Measurements from ENCODE around the gene PPP3CA.
"Not testable (repeated sequence)": the region's sequence is repeated elsewhere in the genome, so short reads cannot be mapped to it uniquely, and the experiment has no call there.

The PPP3CA gene

DNA sequence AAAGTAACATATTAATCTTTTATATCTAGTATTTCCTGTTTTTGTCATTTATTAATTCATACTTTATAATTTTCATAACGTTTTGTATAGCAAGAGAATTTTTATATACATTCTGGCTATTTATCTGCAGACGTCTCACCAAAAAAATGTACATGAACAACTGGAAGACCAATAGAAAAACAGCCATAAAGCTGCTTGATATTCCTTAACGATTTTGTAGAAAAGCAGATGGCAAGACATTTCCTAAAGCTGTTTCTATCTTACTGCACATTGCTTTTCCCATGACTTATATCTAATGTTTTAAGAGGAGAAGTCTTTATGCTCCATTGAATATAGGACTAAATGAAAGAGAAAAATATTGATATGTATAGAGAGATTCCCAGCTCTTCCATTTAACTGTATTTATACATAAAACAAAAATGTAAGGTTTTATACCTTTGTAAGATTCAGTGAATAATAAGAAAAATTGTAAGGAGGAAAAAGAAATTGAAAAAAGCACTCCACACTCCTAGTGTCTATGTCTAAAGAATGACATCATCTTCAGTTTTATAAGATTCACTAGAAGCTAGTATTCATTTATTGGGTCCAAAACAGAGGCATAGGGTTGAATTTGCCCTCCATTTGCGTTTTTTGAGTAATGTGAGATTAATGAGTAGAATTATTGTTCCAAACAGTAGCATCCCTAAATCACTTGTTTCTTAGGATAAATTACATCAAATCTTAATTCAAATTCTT lies 248.5 kb downstream of the PPP3CA start:
- DNase-seq (ENCODE audit: low spot score), result no peak

DNA sequence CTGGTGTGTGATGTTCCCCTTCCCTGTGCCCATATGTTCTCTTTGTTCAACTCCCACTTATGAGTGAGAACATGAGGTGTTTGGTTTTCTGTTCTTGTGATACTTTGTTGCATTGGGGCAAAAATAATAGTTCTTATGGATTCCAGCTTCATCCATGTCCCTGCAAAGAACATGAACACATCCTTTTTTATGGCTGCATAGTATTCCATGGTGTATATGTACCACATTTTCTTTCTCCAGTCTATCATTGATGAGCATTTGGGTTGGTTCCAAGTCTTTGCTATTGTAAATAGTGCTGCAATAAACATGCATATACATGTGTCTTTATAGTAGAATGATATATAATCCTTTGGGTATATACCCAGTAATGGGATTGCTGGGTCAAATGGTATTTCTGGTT lies 254.7 kb downstream of the PPP3CA start:
- not testable (repeated sequence) for DNase-seq (ENCODE audit: low spot score)

DNA sequence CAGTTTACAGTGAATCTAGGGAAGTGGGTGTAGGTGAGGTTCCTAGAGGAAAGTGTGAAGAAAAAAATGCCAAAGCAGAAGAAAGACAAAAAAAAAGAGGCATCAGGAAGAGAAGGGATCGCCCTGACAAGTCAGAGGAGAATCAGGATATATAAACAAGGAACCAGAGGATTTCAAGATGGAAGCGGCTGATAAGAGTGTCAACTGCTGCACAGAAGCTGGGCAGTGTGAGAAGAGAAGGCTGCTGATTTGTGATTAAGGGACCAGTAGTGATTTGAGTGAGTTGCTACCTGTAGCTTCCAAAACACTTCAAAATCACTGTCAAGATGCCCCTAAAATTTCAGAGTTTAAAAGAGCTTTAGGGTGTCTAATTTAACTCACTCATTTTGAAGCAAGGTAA lies 258.2 kb downstream of the PPP3CA start:
- DNase-seq (ENCODE audit: low spot score), result no peak

DNA sequence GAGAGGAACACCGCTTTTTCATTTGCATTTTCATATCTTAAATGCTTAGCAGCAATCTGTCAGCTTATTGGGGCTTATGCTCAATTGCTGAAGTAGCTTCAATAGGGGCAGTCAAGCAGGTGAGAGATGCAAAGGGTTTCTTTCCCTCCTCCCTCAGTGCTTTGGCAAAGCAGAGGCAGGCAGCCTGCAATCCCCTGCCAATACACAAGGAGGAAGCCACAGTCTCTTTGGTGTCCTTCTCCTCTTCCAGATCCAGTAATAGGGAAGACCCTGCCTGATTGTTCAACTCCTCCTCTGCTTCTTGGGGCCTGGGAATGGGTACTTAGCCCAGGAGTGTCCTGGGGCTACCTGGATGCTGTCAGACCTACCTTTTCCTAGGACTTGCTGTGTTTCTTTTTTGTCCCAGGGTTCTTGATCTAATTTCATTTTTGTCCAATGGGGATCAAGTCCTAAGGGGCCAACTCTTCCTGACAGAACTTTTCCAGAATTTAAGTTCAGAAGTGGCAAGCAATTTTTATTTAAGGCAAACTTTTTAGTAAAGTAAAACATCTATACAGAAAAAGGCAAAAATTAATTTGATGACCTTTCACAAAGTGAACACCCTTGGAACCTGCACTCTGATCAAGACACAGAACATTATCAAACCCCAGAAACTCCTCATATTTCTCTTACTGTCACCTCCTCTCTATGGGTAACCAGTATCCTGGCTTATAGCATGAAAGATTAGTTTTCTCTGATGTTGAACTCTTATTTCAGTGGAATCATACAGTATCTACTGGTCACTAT lies 260.3 kb downstream of the PPP3CA start:
- DNase-seq (ENCODE audit: low spot score), result peak; percentile 45

DNA sequence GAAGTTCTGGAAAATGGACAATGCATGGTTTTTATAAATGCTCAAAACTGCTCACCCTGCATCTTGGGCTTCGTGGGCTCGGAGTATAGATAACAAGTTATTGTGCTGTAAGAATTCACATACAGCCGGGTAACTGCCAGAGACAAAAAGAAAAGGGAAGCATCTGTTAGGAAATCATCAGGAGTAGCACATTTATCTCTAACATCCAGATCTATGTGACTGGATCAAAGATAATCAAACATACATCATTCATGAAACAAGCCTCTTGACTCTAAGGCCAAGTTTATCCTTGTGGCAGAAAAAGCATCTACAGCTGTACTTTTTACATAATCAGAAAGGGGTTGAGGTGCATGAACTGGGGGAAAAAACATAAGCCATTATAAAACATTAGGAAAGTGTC lies 264.2 kb downstream of the PPP3CA start:
- DNase-seq (ENCODE audit: low spot score), result no peak

DNA sequence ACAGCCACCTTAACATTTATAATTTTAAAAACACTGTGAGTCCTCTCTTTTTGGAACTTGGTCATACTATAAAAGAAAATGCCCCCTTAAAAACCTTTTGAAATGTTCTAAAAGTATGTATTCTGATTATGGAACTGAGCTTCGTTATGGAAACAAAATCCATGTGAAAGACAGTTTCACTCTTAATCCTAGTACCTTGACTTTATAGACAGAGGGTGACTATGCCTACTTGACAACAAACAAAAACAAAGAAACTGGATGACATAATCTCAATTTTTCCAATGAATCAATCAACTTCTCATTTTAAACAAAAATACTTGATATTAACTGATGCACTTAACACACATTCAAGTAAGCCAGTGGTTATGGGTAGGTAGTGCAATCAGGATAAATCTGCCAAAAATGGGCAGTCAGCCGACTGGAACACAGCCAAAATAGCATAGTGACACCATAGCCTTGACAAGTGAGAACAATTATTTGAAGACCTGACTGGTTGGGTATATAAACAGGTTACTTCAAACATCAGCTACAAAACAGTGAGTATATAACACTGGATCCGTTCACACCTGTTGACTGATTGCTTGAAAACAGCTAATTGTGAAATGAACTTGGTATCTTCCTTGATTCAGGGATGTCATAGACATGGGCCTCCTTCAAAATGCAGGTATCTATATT lies 265.5 kb downstream of the PPP3CA start:
- DNase-seq (ENCODE audit: low spot score), result no peak

DNA sequence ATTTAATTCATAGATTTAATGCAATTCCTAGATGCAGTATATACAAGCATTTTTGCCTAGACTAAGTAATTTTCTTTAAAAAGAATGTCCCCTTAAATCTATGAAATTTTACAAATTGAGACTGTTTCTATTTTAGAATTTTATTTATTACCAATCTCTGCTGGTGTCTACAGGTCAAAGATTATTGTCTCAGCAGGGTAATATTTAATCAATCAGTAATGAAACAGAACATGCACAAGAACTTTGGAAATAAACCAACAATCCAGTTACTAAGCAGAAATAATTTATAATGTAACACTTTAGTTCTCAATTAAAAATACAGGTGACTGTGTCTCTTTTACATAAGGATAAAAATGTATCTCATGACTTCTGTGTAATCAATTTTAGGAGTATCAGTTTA lies 266.2 kb downstream of the PPP3CA start:
- no peak for DNase-seq (ENCODE audit: low spot score)

DNA sequence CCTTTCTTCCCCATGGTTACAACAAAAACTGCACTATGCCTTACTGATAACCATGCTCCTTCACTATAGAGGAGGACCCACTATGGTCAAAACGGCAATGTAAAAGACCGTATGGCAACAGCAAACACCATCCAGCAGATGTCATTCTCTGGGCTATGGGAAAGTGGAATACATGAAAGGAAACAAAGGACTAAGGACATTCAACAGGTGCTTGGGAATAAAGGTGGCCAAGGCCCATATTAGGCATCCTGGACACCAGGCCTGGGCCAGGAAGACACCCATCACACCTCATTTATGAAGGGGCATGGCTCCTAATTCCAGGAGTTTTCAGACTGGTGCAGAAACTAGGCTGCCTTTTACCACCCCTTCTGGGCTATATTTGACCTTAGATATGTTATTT lies 268.4 kb downstream of the PPP3CA start:
- no peak for DNase-seq (ENCODE audit: low spot score)

DNA sequence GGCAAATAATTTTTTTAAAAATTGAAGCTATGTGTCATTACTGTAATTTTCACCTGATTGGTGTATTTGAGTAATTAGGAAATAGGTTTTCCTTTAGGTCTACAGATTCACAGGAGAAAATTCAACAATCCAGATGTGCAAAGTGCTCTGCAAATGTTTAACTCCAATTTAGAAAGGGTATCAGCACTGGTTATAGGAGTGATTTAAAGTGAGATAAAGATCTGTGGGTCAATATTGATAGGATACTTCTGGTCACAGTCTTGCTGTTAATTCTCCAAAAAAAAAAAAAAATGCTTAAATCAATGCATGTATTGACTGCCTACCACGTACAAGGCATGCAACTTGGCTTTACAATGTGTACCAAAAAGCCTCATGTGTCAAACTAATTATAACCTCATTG lies 271.3 kb downstream of the PPP3CA start:
- DNase-seq (ENCODE audit: low spot score), result no peak

DNA sequence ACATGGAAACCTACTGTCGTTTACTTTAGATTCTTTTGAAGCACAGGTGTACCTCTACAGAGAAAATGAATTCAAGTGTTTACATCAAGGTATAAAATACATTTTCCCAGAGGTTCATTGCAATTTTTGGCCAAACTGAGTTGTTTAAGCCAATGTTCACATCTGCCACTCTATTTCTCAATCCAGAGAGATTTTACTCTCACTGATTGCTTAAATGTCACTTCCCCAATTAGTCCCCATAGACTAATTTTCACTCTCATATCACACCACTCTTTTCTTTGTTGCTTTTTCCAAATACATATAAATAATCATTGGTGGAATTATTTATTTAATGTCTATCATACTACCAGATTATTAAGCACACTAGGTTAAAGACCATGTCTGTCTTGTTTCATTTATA lies 271.8 kb downstream of the PPP3CA start:
- no peak for DNase-seq (ENCODE audit: low spot score)

DNA sequence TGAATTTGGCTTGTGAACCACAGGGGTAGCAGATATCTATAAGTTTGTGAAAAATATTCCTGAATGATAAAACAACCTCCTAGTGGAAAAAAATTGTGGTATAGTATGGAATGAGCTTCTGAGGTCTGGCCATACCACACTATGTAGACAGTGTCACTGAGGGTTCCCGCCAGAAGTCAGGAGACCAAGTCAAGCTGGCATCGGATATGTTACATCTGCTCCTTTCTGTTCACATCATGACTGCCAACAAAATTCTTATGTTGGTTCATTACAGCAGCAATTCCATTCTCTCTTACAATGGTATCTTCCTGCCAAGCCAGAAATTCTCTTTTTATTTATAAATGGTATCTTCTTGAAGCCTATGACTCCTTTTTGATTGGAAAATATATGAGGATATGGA lies 273.0 kb downstream of the PPP3CA start:
- no peak for DNase-seq (ENCODE audit: low spot score)

DNA sequence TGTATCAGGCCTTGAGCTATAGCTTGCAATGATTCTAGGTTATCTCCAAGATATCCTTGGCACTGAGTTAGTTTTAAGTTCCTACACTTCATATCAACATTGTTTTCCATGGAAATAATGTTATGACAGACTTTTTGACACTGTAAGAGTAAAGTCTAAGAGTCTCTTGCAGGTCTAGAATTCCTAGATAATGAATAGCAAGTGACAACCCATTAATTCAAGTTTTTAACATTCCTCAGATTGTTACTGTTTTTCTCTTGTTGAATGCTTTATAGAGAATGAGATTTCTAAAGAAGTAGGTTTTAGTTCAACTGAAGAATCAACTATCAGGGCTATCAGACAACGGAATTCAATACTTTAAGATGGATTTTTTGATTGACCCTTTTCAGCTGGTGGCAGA lies 276.1 kb downstream of the PPP3CA start:
- DNase-seq (ENCODE audit: low spot score), result no peak

DNA sequence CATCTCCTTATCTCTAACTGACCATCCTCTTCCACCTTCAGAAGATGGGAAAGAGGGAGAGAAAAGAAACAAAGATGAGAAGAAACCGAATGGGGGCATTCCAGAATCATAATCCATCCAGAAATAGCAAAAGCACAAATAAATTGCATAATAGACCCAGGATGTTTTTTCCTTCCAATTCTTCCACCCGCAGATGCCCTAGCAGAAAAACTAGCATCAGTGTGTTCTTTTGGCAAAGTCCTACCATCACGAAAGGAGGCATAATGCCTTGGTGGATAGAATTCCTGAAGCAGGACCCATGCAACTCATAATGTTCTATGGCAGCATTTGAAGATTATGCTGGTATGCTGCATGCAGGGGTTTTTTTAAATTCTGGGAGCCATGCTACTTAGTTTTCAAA lies 279.2 kb downstream of the PPP3CA start:
- no peak for DNase-seq (ENCODE audit: low spot score)

DNA sequence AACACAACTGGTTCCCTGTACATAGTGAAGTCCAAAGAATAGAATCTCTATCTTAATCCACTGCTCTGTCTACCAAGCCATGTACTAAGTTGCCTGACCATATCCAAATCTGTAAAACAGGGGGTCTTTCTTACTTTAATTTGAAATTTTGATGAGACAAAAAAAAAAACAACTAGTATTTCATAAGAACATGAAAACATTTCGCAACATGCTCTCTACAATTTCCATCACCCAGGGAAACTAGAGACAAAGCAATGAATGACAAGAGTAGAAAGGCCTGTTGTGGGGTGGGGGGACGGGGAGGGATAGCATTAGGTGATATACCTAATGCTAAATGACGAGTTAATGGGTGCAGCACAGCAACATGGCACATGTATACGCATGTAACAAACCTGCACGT lies 279.9 kb downstream of the PPP3CA start:
- DNase-seq (ENCODE audit: low spot score), result no peak

DNA sequence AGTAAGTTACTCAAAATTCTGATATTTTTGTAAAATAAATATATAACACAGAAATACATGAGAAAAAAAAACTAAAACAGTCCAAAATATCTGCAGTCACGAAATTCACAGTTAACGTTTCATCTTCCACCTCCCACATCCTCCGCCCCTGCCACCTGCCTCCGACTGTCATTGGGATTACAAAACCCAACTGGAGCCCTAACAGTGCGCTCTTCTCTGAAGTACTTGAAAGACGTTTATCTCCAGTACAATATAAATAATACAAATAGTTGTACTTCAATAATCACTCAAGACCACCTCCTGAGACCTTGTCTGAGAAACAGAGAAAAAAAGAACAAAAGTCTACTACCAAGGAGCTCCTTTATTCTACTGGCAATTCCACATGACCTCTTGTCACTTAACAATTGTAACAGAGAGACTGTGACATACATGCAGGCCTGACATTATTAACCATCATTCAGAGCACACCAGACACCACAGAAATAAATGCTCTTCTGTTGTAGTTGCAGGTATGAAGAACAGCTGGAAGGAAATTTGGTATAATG lies 280.6 kb downstream of the PPP3CA start:
- no peak for DNase-seq (ENCODE audit: low spot score)

DNA sequence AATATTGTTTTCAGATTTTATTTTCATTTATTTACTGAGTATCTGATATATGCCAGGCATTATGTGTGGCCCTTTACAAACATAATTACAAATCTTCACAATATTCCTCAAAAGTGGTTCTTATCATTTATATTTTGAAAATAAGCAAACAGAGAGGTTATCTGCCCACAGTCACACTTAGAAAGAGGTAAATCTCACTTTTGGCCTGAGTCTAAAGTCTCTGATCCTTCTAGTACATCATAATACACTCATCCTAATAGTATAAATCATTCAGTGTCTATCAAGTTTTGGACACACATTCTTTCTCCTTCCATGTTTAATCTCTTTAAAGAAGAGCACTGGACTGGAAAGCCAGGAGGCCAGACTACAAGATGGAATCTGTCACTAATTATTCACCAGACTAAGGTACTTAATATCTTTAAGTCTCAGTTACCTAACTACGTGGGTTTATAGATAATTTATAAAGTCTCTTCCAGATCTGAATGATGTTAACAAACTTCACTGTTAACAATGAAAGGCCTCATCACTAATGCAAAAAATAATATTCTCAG lies 281.3 kb downstream of the PPP3CA start:
- DNase-seq (ENCODE audit: low spot score), result no peak

DNA sequence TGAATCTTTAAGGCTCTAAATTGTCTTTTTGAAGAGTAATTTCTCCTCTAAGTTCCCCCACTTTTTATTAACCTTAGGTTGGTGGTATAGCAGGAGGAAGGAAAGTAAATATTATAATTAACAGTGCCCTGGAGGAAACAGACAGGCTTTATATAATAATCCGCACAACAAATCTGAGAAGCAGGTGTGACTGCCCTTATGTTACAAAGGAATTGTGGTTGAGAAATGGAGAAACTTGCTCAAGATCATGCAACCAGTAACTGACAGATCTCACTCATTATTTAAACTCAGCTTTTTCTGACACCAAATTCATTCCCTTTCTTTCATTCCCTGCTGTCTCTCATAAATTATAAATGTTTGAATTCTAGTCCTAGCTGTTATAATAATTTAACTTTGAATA lies 282.0 kb downstream of the PPP3CA start:
- no peak for DNase-seq (ENCODE audit: low spot score)

DNA sequence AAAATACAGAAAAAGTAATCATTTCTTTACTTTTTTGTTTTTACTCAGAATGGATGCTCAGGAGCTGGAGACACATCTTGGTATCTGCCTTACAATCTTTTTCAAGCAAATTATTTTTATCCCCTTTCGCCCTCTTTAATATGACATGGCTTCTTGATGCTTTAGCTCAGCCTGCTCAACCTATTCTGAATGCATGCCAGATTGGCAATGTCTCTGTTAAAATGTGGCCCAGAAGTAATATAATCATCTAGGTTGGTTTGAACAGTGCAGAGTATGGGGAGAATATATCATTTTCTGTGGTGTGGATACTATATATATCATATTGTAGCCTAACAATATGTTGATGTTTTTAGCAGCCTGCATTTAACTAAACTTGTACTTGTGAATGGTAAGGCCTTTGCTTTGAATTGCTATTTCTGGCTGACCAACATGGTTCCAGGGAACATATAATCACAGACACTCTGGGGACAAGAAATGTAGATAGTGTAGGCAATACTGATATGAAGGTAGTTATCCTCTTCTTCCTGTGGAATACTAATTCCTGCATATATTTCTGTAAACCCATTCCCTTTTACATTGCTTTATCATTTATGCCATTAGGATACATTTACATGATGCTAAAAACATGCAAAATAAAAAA lies 282.7 kb downstream of the PPP3CA start:
- DNase-seq (ENCODE audit: low spot score), result no peak

DNA sequence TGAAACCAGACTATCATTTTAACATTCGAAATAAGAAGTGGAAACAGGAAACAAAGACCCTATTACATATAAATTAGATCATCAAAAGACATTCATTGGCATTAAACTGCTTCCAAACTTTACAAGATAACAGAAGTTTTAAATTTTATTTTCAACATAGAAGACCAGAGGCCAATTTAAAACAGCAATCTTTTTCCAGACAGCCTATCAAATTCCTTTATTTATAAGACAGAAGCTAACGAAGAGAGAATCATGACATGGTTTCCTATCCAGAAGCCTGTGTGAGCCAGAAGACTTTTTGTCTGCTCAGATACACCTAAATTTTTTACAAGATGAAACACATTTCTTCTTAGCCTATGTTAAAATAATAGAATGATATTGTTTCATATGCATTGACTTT lies 291.9 kb downstream of the PPP3CA start:
- DNase-seq (ENCODE audit: low spot score), result no peak

DNA sequence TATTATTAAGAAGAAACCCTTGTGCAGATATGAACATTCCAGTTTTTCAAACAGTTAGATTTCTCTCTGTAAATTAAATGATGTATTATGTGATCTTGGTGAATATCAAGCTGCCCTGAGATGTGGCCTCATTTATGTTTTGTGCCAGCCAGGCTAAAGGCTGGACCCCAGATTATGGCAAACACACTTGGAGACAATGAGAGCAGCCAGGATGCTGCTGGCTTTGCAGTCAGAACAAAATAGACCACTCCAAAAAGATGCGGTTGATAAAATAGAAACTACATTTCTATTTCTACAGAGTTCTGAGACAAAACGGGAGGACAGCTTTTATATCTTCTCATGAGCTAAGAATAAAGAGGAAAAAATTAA lies 296.5 kb downstream of the PPP3CA start:
- no peak for DNase-seq (ENCODE audit: low spot score)

DNA sequence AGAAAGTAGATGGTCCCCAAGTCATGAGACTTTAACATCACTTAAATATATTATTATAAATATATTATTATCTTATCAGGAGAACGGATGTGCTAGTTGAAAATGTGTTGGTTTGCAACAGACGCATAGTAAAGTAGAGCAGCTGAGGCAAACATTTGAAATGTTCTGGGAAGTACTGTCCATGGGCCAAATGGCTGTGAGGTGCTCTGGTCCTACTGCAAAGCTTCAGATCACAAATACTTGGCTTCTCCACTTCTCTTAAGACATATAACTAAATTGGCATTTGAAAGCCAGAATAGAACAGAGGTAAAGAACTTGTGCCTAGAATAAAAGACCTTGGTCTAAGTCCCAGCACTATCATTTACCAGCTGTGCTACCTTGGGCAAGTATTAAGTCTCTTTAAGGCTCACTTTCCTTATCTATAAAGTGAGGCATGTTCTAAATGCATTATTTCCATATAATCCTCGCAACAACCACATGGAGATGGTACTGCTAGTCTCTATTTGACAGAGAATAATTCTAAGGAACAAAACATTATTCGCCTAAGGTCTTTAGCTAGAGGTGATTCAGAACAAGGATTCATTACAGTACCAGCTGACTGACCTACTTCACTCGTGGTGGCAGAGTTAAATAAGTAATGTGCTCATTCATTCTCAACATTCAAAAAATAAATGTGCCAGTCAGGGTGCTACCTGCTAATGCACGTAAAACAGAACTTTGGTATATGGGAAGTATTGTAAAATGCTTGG lies 297.1 kb downstream of the PPP3CA start:
- DNase-seq (ENCODE audit: low spot score), result no peak

Data from ecto neural progenitor cell (in vitro differentiated cells).